NCI-H2029 (cell line): ENCODE measurements around the gene MED9.

ENCODE experiments used
- DNase-seq: peaks from one replicate; lab custom pipeline; 2025; lab: John Stamatoyannopoulos, UW

The MED9 gene

DNA sequence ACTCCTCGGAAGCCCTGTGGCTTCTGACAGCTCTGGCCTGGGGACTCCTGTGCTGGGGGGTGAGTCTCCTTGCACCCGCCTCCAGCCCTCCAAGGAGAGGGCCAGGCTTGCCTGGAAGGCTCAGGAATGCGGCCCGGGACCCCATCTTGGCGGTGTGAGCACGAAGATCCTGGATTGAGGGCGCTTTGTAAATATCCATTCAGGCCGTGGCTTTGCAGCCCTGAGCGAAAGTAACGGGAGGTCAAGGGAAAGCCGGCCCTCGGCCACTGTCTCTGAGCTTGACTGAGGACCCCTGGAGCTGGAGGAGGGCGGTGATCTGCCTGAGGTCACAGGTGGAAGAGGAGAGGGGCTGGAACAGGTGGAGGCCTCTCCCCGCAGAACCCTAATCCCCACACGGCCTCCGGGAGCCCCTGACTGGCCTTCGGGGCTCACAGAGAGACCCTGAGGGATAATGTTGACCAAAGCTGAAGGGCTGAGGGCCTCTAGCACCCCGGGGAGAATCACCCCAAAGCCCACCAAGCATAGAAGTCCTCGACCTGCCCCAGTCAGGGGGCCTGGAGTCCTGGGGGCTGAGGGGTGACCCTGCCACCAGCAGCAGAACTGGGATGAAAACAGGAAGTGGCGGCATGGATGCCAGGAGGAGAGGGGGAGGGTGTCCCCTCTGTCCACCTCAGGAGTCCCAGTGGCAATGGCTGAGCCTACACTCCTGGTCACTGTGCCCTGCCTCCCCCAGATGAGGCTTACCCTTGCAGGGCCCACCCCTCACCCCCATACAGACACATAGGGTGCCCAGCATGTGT lies 27.7 kb downstream of the MED9 start:
- DNase-seq = no peak

DNA sequence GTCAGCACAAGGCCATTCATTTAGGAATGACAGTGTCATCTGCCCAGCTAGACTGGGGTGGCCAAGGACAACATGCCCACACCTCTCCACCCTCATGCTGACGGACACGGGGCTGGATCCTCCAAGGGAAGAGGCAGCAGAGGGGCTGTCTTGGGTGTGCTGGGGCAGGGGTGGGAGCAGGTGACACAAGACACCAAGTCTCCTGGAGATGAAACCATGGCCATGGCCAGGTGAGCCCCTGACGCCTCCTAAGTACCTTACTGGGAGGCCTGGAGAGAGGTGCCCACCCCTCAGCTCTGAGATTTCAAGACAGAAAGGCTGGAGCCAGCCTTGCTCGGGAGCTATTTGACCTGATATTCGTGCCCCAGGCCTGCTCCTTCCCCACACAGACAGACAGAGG lies 28.4 kb downstream of the MED9 start:
- DNase-seq = no peak

DNA sequence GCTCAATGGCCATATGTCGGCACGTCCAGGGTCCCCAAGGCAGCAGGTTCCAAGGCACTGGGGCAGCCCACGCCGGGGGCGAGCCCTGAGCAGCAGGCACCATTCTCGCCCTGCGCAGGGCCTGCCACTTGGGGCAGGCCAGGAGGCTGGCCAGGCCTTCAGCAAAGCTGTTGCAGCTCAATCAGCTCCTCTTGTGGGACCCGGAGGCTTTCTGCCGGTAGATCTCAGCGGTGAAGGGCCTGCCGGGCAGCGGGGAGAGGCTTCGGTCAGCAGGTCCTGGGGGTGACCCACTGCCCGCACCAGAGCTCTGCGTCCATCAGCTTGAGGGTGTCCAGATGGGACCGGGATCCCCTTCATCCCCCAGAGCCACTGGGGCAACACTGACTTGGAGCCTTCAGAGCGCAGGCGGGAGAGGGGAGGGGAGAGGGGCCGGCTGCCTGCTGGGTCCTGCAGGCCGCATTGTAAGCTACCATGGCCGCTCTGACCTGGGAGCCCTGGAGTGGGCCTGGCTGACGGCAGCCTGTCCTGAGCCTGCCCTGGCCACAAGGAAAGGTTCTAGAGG lies 28.9 kb downstream of the MED9 start:
- no peak for DNase-seq

DNA sequence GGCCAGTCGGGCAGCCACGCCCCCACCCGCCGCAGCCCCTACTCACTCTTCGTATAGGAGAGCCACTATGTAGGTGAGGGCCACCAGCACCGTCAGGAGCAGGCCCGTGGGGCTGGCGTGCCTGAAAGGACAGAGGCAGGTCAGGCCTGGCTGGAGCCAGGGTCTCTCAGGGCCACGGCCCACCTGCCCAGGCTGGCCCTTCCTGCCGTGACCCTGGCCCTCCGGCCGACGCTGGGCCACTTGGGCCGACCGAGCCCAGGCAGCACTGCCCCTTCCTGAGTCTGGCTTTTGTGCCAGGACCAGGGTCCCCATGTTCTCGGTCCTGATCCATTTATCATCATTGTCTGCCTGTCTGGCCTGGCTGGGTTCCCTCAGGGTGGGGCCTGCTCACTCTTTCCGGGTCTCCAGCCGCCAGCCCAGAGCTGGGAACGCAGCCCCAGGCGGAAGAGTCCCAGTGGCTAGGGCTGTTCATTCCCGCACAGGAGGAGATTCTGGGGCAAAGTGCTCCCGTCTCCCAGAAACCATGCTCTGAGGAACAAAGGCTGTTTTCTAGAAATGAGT lies 29.5 kb downstream of the MED9 start:
- DNase-seq = no peak

DNA sequence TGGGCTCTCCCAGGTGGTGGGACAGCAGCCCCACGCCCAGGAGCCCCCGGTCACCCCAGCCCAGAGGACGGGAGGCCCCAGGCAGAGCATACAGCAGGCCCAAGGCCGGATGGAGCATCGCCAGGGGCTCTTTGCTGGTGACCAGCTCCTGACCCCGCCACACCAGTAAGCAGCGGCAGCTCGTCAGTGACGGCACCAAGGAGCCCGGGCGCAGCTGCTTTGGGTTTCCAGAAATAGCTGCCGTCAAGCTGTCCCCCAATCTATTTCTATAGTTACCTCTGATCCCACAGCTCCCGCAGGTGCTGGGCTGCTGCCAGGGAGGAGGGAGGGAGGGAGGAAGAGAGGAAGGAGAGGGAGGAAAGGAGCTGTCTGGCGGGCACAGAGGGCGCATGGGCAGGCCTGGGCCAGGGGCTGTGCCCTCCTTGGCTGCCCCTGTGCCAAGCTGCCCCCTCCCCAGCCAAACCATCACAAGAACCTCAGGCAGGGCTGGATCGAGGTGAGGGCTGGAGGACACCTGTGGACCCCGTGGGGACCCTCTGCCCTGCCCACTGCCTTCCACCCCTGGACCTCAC lies 30.2 kb downstream of the MED9 start:
- DNase-seq = no peak

DNA sequence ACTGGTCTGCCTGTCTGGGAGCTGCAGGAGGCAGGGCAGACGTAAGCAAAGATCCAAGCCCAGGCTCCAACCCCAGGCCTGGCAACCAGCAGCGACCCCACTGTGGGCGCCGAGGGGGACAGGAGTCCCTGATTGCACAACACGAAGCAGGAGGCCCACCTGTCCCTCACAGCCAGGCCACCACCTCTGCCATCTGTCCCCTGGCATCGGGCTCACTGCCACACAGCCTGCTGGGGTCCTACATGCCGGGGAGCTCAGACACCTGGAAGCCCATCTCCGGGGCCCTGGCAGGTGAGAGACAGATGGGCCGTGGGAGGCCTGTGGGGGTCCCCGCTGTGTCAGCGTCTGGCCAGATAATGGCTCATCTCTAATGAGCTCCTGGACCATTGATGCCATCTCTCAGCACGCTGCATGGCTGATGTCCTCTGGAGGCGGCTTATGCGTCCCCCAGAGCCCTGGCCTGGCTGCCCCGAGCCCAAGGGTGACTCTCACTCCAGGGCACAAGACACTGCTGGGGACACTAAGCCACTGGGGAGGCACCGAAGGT lies 30.7 kb downstream of the MED9 start:
- DNase-seq = no peak

DNA sequence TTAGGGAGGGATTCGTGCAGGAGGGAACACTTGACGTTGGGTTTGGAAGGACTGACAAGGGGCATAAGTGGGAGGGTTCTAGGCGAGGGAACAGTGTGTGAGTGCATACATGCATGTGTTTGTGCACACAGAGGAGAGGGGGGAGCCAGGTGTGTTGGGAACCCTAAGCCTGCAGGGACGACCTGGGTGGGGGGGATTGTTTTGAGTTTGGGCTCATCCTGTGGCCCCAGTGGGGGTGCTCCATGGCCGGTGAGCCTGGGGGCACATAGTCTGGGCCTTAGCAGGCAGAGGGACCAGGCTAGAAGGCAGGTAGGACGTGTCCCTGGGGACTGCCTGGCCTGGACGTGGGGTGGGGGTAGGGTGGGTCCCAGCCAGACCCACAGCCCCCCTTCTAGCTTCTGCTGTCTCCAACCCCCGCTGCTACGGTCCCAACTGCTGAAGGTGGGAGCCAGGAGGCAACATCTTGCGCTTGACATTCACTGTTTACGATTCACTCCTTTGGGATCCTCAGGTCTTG lies 31.3 kb downstream of the MED9 start:
- DNase-seq = no peak

DNA sequence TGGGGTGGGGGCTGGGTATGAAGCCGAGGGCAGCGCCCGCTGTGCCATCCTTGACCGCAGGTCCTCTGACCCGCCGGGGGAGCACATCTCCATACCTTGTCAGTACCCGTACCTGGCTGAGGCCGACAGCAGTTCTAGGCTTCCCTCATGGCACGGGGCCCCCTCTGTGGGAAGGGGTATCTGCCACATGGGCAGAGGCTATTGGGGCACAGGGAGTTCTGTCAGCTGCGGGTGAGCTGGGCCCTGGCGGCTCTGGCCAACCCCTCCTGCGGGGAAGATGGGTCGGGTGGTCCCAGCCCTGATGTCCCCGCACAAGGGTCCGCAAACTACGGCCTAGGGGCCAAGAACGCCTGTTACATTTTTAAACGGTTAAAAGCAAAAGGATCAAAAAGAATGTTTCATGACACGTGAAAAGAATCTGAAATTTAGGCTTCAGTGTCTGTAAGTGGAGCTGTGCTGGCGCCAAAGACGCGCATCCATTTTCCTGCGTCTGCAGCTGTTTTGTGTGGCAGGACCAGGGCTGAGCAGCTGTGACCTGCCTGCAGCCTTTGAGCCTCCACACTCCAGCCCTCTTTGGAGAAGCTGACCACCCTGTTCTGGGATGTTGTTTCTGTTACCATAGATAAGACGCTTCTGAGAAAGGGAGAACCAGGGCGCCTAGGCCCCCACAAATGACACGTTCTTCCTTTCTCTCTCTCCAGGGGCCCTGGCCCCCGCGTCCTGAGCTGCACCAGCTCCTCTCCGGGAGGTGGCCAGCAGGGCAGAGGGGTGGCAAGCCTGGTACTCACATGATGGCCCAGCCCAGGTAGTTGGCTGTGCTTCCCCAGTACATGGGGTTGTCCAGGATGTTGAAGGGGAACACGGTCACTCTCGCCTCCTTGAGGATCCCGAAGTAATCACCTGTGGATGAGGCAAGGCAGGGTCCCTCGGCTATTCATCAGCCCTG lies 32.1 kb downstream of the MED9 start:
- no peak for DNase-seq

DNA sequence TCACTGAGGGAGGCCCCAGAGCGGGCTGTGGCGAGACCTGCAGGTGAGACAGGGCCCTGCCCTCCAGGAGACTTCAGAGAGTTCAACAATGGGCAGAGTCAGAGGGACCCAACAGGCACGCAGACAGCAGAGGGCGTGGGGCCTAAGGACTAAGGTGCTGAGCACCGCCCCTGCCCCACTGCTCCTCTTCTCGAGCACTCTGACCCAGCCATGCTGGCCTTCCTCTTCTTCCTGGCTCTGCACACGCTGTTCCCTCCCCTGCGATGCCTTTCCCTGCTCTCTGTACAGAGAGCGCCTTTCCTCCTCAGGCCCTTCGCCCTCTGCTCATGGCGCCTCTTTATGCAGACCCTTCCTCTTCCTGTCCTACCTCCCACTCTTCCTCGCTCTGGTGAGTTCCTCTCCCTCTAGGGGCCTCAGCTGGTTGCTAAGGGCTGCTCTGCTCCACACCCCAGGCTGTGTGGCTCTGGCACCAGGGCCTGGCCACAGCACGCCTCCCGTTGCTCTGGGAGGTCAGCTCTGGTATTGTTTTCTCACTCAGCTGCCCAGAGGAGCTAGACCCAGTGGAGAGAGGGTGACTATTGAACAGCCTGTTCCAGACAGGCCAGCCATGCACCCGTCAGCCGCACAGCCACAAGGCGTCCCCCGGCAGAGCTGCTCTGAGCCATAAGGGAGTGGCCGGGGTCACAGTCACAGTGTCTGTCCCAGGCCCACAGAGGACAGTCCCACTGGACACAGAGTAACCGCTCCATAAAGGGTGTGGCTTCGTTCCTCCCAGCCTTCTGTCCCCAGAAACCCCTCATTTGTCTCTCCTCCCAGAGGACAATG lies 33.0 kb downstream of the MED9 start:
- DNase-seq = no peak

DNA sequence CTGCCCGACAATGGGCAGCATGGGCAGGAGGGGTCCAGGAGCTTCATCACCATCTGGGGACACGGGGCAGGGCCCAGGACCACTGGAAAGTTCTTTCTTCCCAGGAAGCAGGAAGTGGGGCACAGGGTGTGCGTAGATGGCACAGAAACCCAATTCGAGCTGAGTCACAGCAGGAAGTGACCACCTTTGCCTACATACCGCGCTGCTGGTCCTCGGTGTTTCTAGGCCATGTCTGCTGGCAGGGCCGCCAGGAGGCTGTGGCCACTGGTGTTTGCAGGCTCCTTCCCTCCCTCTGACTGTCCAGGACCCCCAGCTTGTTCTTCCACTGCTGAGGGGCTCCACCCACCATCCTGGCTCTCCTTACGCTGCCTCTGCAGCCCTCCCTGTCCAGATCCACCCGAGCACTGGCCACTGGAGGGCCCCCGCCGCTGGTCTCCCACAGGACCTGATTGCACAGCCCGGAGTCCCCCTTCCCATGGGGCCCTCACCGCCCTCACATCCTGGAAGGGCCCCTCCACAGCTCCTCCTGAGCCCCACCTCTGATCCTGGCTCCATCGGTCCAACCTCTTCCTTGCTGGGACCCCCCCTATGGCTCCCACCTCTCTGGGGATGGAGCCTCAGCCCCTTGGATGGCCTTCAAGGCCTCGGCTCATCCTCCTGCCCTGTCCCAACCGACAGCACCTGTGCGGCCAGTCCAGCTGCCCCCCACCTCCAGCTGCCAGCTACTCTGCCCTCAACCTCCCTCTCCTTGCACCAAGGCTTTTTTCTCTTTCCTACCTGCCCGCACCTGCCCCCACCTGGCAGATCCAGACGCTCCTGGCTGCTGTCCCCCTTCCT lies 33.9 kb downstream of the MED9 start:
- no peak for DNase-seq

DNA sequence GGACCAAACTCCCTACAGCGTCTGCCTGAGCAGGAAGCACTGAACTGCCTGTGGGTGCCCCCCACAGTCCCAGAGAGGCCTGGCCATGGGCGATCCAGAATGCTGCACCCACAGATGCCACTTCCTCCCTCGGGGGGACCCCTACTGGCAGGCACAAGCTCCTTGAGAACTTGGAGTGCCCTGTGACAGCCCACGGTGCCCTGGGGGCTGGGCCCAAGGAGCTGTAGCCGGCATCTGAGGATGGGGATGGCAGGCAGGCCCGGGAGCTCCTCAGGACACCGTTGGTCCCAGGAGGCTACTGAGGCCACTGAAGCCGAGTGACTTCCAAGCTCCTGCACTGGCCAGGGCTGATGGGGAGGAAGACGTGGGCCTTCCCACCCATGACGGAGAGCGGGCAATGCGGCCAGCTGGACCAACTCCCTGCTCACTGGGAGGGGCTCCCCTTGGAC lies 34.5 kb downstream of the MED9 start:
- DNase-seq = no peak

DNA sequence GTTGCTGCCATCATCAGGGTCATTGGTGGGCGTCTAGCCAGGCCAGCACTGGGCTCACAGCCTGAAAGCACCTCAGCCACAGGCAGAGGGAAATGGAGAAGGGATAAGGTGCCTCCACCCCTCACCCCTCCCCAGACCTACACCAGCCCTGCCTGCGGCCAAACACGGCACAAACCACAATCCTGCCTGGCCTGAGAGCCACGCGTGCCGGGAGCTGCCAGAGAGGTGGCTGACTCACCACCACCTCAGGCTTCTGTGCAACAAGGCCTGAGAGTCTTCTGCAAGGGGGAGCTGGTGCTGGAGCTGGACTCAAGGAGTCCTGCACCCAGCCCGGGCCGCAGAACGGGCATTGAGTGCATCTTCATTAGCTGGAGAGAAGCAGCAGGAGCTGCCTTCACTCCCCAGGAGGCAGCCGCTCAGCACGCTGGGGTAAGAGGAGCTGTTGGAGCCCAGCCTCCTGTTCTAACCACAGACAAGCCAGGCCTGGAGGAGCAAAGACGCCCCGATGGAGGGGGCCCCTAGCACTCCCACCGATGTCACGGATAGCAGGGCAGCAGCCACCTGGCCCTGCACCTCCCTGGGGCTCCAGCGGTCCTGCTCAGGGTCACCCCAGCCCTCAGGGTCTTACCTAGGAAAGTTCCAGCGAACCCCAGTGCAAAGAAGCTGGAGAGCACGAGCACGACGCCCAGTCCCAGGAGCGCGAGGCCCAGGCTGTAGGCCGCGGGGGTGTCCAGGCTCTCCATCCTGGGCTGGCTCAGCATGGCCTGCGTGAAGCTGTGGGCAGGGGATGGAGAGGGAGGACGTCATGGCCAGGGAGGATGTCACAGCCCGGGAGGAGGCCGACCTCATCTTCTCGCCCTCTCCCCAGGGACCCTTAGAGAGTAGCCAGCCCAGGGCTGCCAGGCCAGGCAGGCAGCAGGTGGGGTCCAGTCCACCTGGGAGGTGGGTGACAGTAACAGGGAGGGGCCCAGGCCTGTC lies 35.4 kb downstream of the MED9 start:
- no peak for DNase-seq

DNA sequence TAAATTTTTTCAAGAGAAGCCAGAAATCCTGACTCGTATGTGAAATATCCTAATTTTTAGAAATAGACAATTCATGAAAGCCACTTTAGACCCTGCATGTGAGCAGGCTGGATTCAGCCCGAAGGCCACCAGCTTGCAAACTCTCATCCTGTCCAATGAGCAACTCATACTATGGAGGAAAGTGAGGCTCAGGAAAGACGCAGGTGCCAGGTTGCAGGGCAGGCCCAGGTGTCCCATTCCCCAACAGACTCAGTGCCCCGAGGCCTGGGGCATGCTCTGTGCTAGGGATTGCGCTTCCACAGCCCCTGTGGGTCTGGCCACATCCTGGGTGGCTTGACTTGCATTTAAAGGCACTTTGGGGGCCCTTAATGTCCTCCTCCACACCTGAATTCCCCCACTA lies 36.1 kb downstream of the MED9 start:
- DNase-seq = no peak

DNA sequence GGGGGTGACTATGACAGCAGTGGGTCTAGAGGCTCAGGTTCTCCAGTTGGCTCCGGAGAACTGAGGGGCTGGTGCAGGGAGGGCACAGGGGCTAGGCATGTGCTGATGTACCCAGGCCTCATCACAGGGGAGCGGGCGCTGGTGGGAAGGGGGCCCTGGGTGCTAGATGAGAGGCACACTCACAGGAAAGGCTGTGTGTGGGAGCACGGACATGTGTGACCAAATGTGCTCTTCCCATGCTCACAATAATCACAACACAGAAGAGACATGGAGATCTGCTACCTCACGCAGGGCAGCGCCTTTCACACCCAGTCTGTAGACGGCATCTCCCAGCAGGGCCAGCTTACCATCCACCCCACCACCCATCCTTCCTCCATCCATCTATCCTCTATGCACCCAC lies 36.8 kb downstream of the MED9 start:
- no peak for DNase-seq

DNA sequence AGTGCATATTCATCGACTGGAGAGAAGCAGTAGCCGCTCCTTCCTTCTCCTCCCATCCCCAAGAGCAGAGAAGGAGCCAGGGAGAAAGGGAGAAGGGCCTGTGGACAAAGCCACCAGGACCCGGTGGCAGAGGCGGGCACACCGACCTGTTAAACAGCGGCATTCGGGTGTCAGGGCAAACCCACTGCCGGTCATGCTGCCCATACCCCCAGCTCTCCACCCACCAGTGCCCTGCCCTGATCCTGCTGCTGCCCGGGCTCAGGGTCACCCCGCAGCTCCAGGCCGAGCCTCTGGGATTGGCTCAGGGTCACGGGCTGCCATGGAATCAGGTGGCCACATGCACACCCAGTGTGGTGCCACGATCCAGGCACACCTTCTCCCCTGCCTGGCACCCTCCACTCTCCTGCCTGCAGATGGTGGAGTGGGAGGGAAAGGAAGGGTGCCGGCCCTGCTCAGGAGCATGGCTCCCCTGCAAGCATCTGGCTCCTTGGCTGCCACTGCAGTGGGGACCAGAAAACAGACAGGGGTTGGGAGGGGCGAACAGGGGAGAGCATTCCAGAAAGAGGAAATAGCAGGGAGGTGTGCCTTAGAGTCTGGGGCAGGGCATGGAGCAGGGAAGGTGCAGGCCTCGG lies 37.7 kb downstream of the MED9 start:
- DNase-seq = no peak

DNA sequence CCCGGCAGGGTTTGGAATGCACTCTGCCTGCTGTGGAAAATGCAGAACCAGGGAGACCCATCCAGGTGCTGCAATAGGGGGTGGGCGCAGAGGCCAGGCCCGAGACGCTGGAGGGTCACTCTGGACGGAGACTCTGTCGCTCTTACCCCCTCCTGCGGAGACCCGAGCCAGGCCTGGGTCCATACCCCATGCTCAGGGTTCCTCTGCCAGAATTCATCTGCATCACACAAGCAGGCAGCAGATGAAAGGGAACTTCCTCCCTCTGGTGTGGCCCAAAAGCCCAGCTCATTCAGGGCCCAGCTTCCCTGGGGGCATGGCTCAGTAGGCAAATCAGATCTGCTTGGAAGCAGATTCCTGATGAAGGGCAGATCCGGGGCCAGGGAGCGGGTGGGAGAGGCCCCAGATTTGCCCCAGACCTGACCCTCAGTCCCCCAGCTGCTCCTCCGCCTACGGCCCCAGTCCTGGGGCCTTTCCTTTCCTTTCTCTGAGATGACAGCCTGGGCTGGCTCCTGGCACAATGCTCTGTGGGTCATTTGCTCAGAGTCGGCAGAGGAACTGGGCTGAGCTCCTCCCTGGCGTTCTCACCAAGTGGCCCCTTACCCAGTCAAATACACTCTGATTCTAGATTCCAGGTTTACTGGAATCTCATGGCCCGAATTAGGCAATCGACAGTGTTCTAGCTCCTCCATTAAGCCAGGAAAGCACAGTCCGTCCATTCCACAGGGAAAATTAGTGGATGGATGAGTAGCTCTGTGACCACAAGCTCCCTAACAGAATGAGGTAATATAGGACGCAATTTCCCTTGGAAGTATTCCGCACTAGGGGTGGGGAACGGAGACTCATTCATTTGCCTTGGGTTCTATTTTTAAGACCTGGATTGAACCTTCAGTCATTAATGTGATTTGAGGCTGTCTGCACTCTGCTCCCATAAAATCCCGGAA lies 38.5 kb downstream of the MED9 start:
- DNase-seq = no peak
